C4-2B (cell line): ENCODE results near the gene DENND2D.

ENCODE experiments used
- CTCF ChIP-seq: fragments of 450-650 bp; conservative IDR thresholded peaks from 2 replicates; pipeline ENCODE4 v1.5.1; 2017; ENCODE audit warnings: mild to moderate bottlenecking
- ZFX ChIP-seq: fragments of 450-650 bp; IDR thresholded peaks from 2 replicates; pipeline ENCODE4 v1.6.1; 2017

GRCh38 chr1:111141245-111142220 is 58.9 kb downstream of the DENND2D start:
- TF ChIP-seq CTCF (no peak), ZFX (no peak)
